Panc1 (cell line): ENCODE data around the gene TOMM40.

Source experiments
- SIN3A ChIP-seq: IDR thresholded peaks from 2 replicates; pipeline ENCODE4 v1.6.1; 2012; ENCODE audit warnings: low read depth, mild to moderate bottlenecking, low read length, moderate library complexity, borderline replicate concordance; ENCODE audit not compliant: insufficient read depth
- TF ChIP-seq, protein P1 (sequence below): fragments of 450-650 bp; IDR thresholded peaks from 2 replicates; pipeline ENCODE4 v1.5.1; 2017; ENCODE audit warnings: mild to moderate bottlenecking

DNA sequence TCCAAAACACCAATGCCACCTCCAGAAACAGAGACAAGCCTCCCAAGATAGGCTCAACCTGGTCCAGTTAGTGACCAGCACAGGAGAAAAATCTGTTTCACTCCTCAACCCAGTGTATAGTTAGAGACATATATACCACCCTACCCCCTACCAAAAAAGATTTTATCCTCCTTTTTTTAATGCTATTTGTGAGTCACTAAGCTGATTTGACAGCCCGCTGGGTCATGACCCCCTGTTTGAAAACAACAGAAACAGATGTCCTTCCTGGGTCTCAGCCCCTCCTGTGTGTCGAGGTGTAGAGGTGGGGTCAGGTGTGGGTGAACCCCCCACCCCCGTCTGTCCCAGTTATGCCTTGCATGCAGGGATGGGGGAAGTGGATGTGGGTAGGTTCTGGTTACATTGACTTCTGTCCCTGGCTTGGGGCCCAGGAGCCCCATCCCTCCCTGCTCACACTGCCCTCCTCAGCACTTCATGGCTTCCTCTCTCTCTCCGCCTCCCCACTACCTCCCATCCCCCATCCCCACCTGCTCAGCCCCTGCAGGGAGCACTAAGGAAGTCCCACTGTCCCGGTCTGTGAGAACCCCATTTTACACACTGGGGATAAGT, 14.0 kb upstream of the TOMM40 start:
- TF ChIP-seq, protein P1, sequence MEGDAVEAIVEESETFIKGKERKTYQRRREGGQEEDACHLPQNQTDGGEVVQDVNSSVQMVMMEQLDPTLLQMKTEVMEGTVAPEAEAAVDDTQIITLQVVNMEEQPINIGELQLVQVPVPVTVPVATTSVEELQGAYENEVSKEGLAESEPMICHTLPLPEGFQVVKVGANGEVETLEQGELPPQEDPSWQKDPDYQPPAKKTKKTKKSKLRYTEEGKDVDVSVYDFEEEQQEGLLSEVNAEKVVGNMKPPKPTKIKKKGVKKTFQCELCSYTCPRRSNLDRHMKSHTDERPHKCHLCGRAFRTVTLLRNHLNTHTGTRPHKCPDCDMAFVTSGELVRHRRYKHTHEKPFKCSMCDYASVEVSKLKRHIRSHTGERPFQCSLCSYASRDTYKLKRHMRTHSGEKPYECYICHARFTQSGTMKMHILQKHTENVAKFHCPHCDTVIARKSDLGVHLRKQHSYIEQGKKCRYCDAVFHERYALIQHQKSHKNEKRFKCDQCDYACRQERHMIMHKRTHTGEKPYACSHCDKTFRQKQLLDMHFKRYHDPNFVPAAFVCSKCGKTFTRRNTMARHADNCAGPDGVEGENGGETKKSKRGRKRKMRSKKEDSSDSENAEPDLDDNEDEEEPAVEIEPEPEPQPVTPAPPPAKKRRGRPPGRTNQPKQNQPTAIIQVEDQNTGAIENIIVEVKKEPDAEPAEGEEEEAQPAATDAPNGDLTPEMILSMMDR = no peak
- TF ChIP-seq SIN3A = no peak
